SU-DHL-6 (cell line): ENCODE measurements around the gene CUL7.

Source experiments
- CTCF ChIP-seq: fragments of 200-600 bp; sonication (generic); IDR thresholded peaks from one replicate; pipeline ENCODE4 v1.5.1; 2017; ENCODE audit warnings: antibody characterized with exemption, mild to moderate bottlenecking, low read length, moderate library complexity; ENCODE audit not compliant: insufficient read depth, poor library complexity, severe bottlenecking
- EZH2phosphoT487 ChIP-seq: fragments of 200-600 bp; sonication (generic), shearing (Covaris generic); conservative IDR thresholded peaks from 2 replicates; pipeline ENCODE4 v1.6.1; 2018; ENCODE audit warnings: mild to moderate bottlenecking, antibody characterized with exemption, low read length, moderate library complexity, mixed read lengths

- TF ChIP-seq CTCF (no peak), EZH2phosphoT487 (no peak)
Observed at GRCh38 chr6:43024436-43024835, 29.2 kb downstream of the CUL7 start.
